Gastroesophageal sphincter (tissue), 4 donors: ENCODE data around the gene SETBP1. TPM values are rescaled to one million over a fixed set of nuclear protein-coding genes. Genes with fewer than 3 reads are reported as not detected.

ENCODE experiments used
- ATAC-seq: fragments of 150-250 bp; one replicate; pipeline ENCODE4 v1.9.1; 2016; ENCODE audit warnings: mild to moderate bottlenecking, moderate library complexity
- H3K27ac ChIP-seq, 4 donors: fragments of 200-600 bp; sonication (generic) in 3 of 4; 1 replicate in 3 of 4; 2 replicates in 1 of 4; pipeline ENCODE4 v1.5.1; 2016 to 2019
- H3K27me3 ChIP-seq: fragments of 200-600 bp; sonication (generic); one replicate; pipeline ENCODE4 v1.5.1; 2019
- H3K36me3 ChIP-seq, 2 donors: fragments of 200-600 bp; sonication (generic); one replicate each; pipeline ENCODE4 v1.5.1; 2019; ENCODE audit warnings: control low read depth in 1 of 2
- H3K4me1 ChIP-seq, 3 donors: fragments of 200-600 bp; sonication (generic); 1 replicate in 2 of 3; 2 replicates in 1 of 3; pipeline ENCODE4 v1.5.1; 2016 to 2019; ENCODE audit warnings: control low read depth in 2 of 3
- H3K4me3 ChIP-seq, 2 donors: fragments of 200-600 bp; sonication (generic); one replicate each; pipeline ENCODE4 v1.5.1; 2019; ENCODE audit warnings: mild to moderate bottlenecking in 1 of 2, moderate library complexity in 1 of 2
- H3K9me3 ChIP-seq, 3 donors: fragments of 200-600 bp; sonication (generic); one replicate each; pipeline ENCODE4 v1.5.1; 2017 to 2019; ENCODE audit warnings: control low read depth in 2 of 3
- CTCF ChIP-seq, 4 experiments: fragments of 200-600 bp in 2 of 4; fragments of 450-650 bp in 2 of 4; sonication (generic) in 1 of 4; IDR thresholded peaks; one replicate each; pipeline ENCODE4 v1.5.1; 2017 to 2019; ENCODE audit warnings: antibody characterized with exemption in 4 of 4, mild to moderate bottlenecking in 2 of 4, moderate library complexity in 2 of 4
- EP300 ChIP-seq: sonication (generic); formaldehyde crosslinking; IDR thresholded peaks from one replicate; pipeline ENCODE4 v1.6.1; 2017; ENCODE audit warnings: antibody characterized with exemption, mild to moderate bottlenecking
- POLR2A ChIP-seq, 2 donors: fragments of 450-650 bp; IDR thresholded peaks; one replicate each; pipeline ENCODE4 v1.6.1; 2017; ENCODE audit warnings: antibody characterized with exemption in 2 of 2, mild to moderate bottlenecking in 2 of 2, moderate library complexity in 1 of 2
- POLR2AphosphoS5 ChIP-seq: sonication (generic); formaldehyde crosslinking; IDR thresholded peaks from one replicate; pipeline ENCODE4 v1.6.1; 2017; ENCODE audit warnings: antibody characterized with exemption
- WGBS, 2 donors: methylation state at CpG; one replicate each; pipeline ENCODE4 v1.1.5; 2018; ENCODE audit warnings: low coverage in 1 of 2; 5-methylcytosine and 5-hydroxymethylcytosine counted together
- total RNA-seq, 4 donors: library from RNA; depleted of rRNA; stranded (reverse); fragments of >200 nt; gene quantifications; one replicate each; pipeline ENCODE4 v1.1.0, GENCODE V29; 2016

The SETBP1 gene
- total RNA-seq, 4 donors from 2014 or later = 42.5 to 87.6 (median 67.8) TPM

GRCh38 chr18:44773640-44774155, 93.0 kb downstream of the SETBP1 start:
- H3K27ac ChIP-seq = no peak overlapping the region
- WGBS, 2 donors = 78 to 100% methylated on average over 1 of the region's 1 CpG

GRCh38 chr18:44774191-44774590, 93.5 kb downstream of the SETBP1 start:
- Histone ChIP-seq H3K4me3 (no peak overlapping the region), H3K27ac (no peak overlapping the region), H3K27me3 (no peaks in the 10 kb centered on the region), H3K4me1 (peaks cover 0 to 62% (median 22%) of the 10 kb centered on the region in 3 donors), H3K9me3 (no peaks in the 10 kb centered on the region), H3K36me3 (no peaks in the 10 kb centered on the region)
- 77 to 83% methylated on average over 3 of the region's 3 CpGs for WGBS, 2 donors
- TF ChIP-seq POLR2AphosphoS5 (no peak), POLR2A (IDR thresholded peaks at IDR 0.05) (no peak), CTCF (IDR thresholded peaks at IDR 0.05) (no peak), EP300 (no peak)
- ATAC-seq = no peak

More at GRCh38 chr18:44773640-44774155, 93.0 kb downstream of the SETBP1 start:
- TF ChIP-seq POLR2AphosphoS5 = no peak
- TF ChIP-seq EP300 = no peak
- no peak for TF ChIP-seq POLR2A (IDR thresholded peaks at IDR 0.05)
- no peak for TF ChIP-seq CTCF (IDR thresholded peaks at IDR 0.05)
- no peaks in the 10 kb centered on the region for H3K27me3 ChIP-seq
- H3K4me1 ChIP-seq = peaks cover 0 to 62% (median 17%) of the 10 kb centered on the region in 3 donors
- no peaks in the 10 kb centered on the region for H3K36me3 ChIP-seq
- ATAC-seq = no peak
- H3K4me3 ChIP-seq = no peak overlapping the region
- no peaks in the 10 kb centered on the region for H3K9me3 ChIP-seq

- Histone ChIP-seq H3K4me1 (peaks cover 0 to 66% (median 22%) of the 10 kb centered on the region in 3 donors), H3K36me3 (no peaks in the 10 kb centered on the region), H3K27me3 (no peaks in the 10 kb centered on the region), H3K27ac (peak overlapping the region in 3 of 4 donors; percentile 30 to 58 (median 55)), H3K9me3 (no peaks in the 10 kb centered on the region), H3K4me3 (no peak overlapping the region)
- peak; percentile 34 for ATAC-seq
- no peak for TF ChIP-seq CTCF (IDR thresholded peaks at IDR 0.05)
- no peak for TF ChIP-seq EP300
- TF ChIP-seq POLR2A (IDR thresholded peaks at IDR 0.05) = no peak
- TF ChIP-seq POLR2AphosphoS5 = no peak
- WGBS, 2 donors = 49 to 59% methylated on average over 7 of the region's 10 CpGs
These were observed 96.9 kb downstream of the SETBP1 start for GRCh38 chr18:44777457-44778192.

- peak overlapping the region in 1 of 4 donors; percentile 58 for H3K27ac ChIP-seq
These were observed 98.1 kb downstream of the SETBP1 start for GRCh38 chr18:44778788-44779187.

More at GRCh38 chr18:44778788-44779187, 98.1 kb downstream of the SETBP1 start:
- no peak for ATAC-seq
- Histone ChIP-seq H3K9me3 (no peaks in the 10 kb centered on the region), H3K36me3 (no peaks in the 10 kb centered on the region), H3K4me3 (no peak overlapping the region), H3K27me3 (no peaks in the 10 kb centered on the region), H3K4me1 (peaks cover 0 to 64% (median 22%) of the 10 kb centered on the region in 3 donors)
- TF ChIP-seq CTCF (IDR thresholded peaks at IDR 0.05) = no peak
- TF ChIP-seq POLR2A (IDR thresholded peaks at IDR 0.05) = no peak
- TF ChIP-seq POLR2AphosphoS5 = no peak
- TF ChIP-seq EP300 = no peak
- WGBS, 2 donors = 49% methylated on average over 3 of the region's 6 CpGs; no CpG with 5 or more reads in 1 of the 2 donors
